GM23338 (cell line): ENCODE measurements around the gene AMTN. TPM values are rescaled to one million over a fixed set of nuclear protein-coding genes. Genes with fewer than 3 reads are reported as not detected.

Experiments
- ATAC-seq: fragments of 200-7000 bp; cut with Tn5 transposase; 3 replicates; pipeline ENCODE4 v1.9.1; 2020
- DNase-seq: peaks from one replicate; pipeline ENCODE4 v3.0.0-alpha.2; 2015; ENCODE audit warnings: low spot score
- H2AFZ ChIP-seq: fragments of 200-600 bp; sonication (generic); 2 replicates; pipeline ENCODE4 v1.8.0; 2016; ENCODE audit warnings: antibody characterized with exemption, mild to moderate bottlenecking, moderate library complexity
- H3F3A ChIP-seq: fragments of 200-600 bp; sonication (generic); replicated peaks from 2 replicates; pipeline ENCODE4 v1.8.0; 2017; ENCODE audit warnings: antibody characterized with exemption, mixed run types, low read depth
- H3K27ac ChIP-seq: fragments of 200-600 bp; sonication (generic); 2 replicates; pipeline ENCODE4 v1.6.1; 2016; ENCODE audit warnings: low read depth
- H3K27me3 ChIP-seq: fragments of 200-600 bp; sonication (generic); 2 replicates; pipeline ENCODE4 v1.8.0; 2016; ENCODE audit warnings: mild to moderate bottlenecking, mixed run types, moderate library complexity; ENCODE audit not compliant: insufficient read depth
- H3K36me3 ChIP-seq: fragments of 200-600 bp; sonication (generic); 2 replicates; pipeline ENCODE4 v1.8.0; 2016; ENCODE audit warnings: mild to moderate bottlenecking; ENCODE audit not compliant: insufficient read depth
- H3K4me1 ChIP-seq: fragments of 200-600 bp; sonication (generic); 2 replicates; pipeline ENCODE4 v1.8.0; 2016; ENCODE audit warnings: mild to moderate bottlenecking, moderate library complexity; ENCODE audit not compliant: insufficient read depth
- H3K4me2 ChIP-seq: fragments of 200-600 bp; sonication (generic); 2 replicates; pipeline ENCODE4 v1.7.1; 2017; ENCODE audit warnings: mixed run types
- H3K4me3 ChIP-seq: fragments of 200-600 bp; sonication (generic); 2 replicates; pipeline ENCODE4 v1.6.1; 2016; ENCODE audit warnings: mixed run types
- H3K79me2 ChIP-seq: fragments of 200-600 bp; sonication (generic); replicated peaks from 2 replicates; pipeline ENCODE4 v1.8.0; 2017; ENCODE audit warnings: mild to moderate bottlenecking; ENCODE audit not compliant: insufficient read depth
- H3K9me2 ChIP-seq: fragments of 200-600 bp; sonication (generic); 2 replicates; pipeline ENCODE4 v1.8.0; 2017; ENCODE audit not compliant: insufficient read depth
- H4K20me1 ChIP-seq: fragments of 200-600 bp; sonication (generic); replicated peaks from 2 replicates; pipeline ENCODE4 v1.8.0; 2017; ENCODE audit warnings: mild to moderate bottlenecking; ENCODE audit not compliant: insufficient read depth
- H3K27ac Mint-ChIP-seq: 2 replicates; pipeline ENCODE4 v1.8.0; 2020; ENCODE audit warnings: inconsistent platforms, mild to moderate bottlenecking, moderate library complexity, mixed read lengths
- H3K27me3 Mint-ChIP-seq: 3 replicates; pipeline ENCODE4 v1.8.0; 2022; ENCODE audit warnings: low read depth, mild to moderate bottlenecking, moderate library complexity, mixed read lengths, inconsistent platforms; ENCODE audit not compliant: insufficient read depth, poor library complexity
- H3K36me3 Mint-ChIP-seq: 3 replicates; pipeline ENCODE4 v1.8.0; 2021; ENCODE audit warnings: low read depth, mild to moderate bottlenecking, inconsistent platforms, moderate library complexity, mixed read lengths
- H3K4me1 Mint-ChIP-seq: 3 replicates; pipeline ENCODE4 v1.8.0; 2020; ENCODE audit warnings: mild to moderate bottlenecking, inconsistent platforms, mixed read lengths
- H3K4me3 Mint-ChIP-seq: 3 replicates; pipeline ENCODE4 v1.8.0; 2021; ENCODE audit warnings: moderate library complexity, mild to moderate bottlenecking, inconsistent platforms, mixed read lengths
- H3K9me3 Mint-ChIP-seq: 3 replicates; pipeline ENCODE4 v1.8.0; 2020; ENCODE audit warnings: moderate library complexity, mild to moderate bottlenecking, inconsistent platforms, mixed read lengths
- CREB1 ChIP-seq: fragments of 250-450 bp; sonication (Bioruptor Pico); IDR thresholded peaks from 2 replicates; pipeline ENCODE4 v1.5.0; 2020; ENCODE audit warnings: low read depth, mild to moderate bottlenecking, moderate library complexity
- EZH2phosphoT487 ChIP-seq: fragments of 200-600 bp; sonication (generic); IDR thresholded peaks from one replicate; pipeline ENCODE4 v1.8.1; 2018; ENCODE audit warnings: antibody characterized with exemption; ENCODE audit not compliant: unreplicated experiment
- JUNB ChIP-seq: IDR thresholded peaks from one replicate; pipeline ENCODE4 v1.6.1; 2016; ENCODE audit warnings: antibody characterized with exemption; ENCODE audit not compliant: unreplicated experiment
- POLR2AphosphoS5 ChIP-seq: IDR thresholded peaks from 2 replicates; pipeline ENCODE4 v1.6.1; 2016; ENCODE audit warnings: antibody characterized with exemption, low read depth
- STAT1 ChIP-seq: IDR thresholded peaks from one replicate; pipeline ENCODE4 v1.6.1; 2016; ENCODE audit warnings: antibody characterized with exemption; ENCODE audit not compliant: unreplicated experiment
- ZNF331 ChIP-seq: fragments of 250-450 bp; sonication (Bioruptor Pico); IDR thresholded peaks from 2 replicates; pipeline ENCODE4 v1.5.0; 2020; ENCODE audit warnings: low read depth, mild to moderate bottlenecking, moderate library complexity
- polyA plus RNA-seq: library from polyadenylated mRNA; unstranded; fragments of >200 nt; fragmentation: Nextera tagmentation; extraction: Ambion mirVana; gene quantifications from 2 replicates; pipeline ENCODE4 v1.2.1, GENCODE V29; 2016
- total RNA-seq: library from RNA; depleted of rRNA; stranded (reverse); fragments of >200 nt; shearing (Covaris generic); gene quantifications from 2 replicates; pipeline ENCODE4 v1.2.3, GENCODE V29; 2014
- TF ChIP-seq, protein P1 (sequence below): IDR thresholded peaks from 2 replicates; pipeline ENCODE4 v1.6.1; 2016; ENCODE audit warnings: antibody characterized with exemption
- TF ChIP-seq, protein P2 (sequence below), 2 experiments: fragments of 200-600 bp in 1 of 2; sonication (generic) in 1 of 2; conservative IDR thresholded peaks; 2 replicates each; pipeline versions ENCODE4 v1.5.1 to v1.6.1; 2016 to 2017; ENCODE audit warnings: antibody characterized with exemption in 2 of 2, low read depth in 2 of 2, mild to moderate bottlenecking in 2 of 2, moderate library complexity in 1 of 2
- TF ChIP-seq, protein P3 (sequence below): IDR thresholded peaks from one replicate; pipeline ENCODE4 v1.6.1; 2018; ENCODE audit warnings: antibody characterized with exemption; ENCODE audit not compliant: unreplicated experiment
- TF ChIP-seq, protein P4 (sequence below): fragments of 250-450 bp; sonication (Bioruptor Pico); IDR thresholded peaks from 2 replicates; pipeline ENCODE4 v1.5.0; 2020; ENCODE audit warnings: mild to moderate bottlenecking, moderate library complexity

The AMTN gene
- total and polyA plus RNA-seq, 2 experiments from 2014 or later = not detected

GRCh38 chr4:70571772-70572171 lies 53.4 kb downstream of the AMTN start:
- no peak for DNase-seq
- ATAC-seq = no peak

More at GRCh38 chr4:70571772-70572171, 53.4 kb downstream of the AMTN start:
- no peaks in the 10 kb centered on the region for H3K79me2 ChIP-seq
- no peaks in the 10 kb centered on the region for H3F3A ChIP-seq
- no peaks in the 10 kb centered on the region for H3K27me3 ChIP-seq
- no peak overlapping the region for H3K27ac ChIP-seq
- H3K4me1 ChIP-seq = no peaks in the 10 kb centered on the region
- no peaks in the 10 kb centered on the region for H4K20me1 ChIP-seq
- H2AFZ ChIP-seq = no peak overlapping the region
- TF ChIP-seq, protein P1, sequence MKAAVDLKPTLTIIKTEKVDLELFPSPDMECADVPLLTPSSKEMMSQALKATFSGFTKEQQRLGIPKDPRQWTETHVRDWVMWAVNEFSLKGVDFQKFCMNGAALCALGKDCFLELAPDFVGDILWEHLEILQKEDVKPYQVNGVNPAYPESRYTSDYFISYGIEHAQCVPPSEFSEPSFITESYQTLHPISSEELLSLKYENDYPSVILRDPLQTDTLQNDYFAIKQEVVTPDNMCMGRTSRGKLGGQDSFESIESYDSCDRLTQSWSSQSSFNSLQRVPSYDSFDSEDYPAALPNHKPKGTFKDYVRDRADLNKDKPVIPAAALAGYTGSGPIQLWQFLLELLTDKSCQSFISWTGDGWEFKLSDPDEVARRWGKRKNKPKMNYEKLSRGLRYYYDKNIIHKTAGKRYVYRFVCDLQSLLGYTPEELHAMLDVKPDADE = no peak
- no peak for TF ChIP-seq CREB1 (CRISPR knock-in tag)
- TF ChIP-seq, protein P2, sequence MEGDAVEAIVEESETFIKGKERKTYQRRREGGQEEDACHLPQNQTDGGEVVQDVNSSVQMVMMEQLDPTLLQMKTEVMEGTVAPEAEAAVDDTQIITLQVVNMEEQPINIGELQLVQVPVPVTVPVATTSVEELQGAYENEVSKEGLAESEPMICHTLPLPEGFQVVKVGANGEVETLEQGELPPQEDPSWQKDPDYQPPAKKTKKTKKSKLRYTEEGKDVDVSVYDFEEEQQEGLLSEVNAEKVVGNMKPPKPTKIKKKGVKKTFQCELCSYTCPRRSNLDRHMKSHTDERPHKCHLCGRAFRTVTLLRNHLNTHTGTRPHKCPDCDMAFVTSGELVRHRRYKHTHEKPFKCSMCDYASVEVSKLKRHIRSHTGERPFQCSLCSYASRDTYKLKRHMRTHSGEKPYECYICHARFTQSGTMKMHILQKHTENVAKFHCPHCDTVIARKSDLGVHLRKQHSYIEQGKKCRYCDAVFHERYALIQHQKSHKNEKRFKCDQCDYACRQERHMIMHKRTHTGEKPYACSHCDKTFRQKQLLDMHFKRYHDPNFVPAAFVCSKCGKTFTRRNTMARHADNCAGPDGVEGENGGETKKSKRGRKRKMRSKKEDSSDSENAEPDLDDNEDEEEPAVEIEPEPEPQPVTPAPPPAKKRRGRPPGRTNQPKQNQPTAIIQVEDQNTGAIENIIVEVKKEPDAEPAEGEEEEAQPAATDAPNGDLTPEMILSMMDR (conservative IDR thresholded peaks at IDR 0.05; ENCODE audit: low read depth in 2 of 2) = no peak
- no peak for TF ChIP-seq STAT1
- no peak for TF ChIP-seq EZH2phosphoT487
- TF ChIP-seq ZNF331 (CRISPR knock-in tag) = no peak
- TF ChIP-seq POLR2AphosphoS5 = no peak
- TF ChIP-seq, protein P3, sequence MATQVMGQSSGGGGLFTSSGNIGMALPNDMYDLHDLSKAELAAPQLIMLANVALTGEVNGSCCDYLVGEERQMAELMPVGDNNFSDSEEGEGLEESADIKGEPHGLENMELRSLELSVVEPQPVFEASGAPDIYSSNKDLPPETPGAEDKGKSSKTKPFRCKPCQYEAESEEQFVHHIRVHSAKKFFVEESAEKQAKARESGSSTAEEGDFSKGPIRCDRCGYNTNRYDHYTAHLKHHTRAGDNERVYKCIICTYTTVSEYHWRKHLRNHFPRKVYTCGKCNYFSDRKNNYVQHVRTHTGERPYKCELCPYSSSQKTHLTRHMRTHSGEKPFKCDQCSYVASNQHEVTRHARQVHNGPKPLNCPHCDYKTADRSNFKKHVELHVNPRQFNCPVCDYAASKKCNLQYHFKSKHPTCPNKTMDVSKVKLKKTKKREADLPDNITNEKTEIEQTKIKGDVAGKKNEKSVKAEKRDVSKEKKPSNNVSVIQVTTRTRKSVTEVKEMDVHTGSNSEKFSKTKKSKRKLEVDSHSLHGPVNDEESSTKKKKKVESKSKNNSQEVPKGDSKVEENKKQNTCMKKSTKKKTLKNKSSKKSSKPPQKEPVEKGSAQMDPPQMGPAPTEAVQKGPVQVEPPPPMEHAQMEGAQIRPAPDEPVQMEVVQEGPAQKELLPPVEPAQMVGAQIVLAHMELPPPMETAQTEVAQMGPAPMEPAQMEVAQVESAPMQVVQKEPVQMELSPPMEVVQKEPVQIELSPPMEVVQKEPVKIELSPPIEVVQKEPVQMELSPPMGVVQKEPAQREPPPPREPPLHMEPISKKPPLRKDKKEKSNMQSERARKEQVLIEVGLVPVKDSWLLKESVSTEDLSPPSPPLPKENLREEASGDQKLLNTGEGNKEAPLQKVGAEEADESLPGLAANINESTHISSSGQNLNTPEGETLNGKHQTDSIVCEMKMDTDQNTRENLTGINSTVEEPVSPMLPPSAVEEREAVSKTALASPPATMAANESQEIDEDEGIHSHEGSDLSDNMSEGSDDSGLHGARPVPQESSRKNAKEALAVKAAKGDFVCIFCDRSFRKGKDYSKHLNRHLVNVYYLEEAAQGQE = no peak
- TF ChIP-seq, protein P4, sequence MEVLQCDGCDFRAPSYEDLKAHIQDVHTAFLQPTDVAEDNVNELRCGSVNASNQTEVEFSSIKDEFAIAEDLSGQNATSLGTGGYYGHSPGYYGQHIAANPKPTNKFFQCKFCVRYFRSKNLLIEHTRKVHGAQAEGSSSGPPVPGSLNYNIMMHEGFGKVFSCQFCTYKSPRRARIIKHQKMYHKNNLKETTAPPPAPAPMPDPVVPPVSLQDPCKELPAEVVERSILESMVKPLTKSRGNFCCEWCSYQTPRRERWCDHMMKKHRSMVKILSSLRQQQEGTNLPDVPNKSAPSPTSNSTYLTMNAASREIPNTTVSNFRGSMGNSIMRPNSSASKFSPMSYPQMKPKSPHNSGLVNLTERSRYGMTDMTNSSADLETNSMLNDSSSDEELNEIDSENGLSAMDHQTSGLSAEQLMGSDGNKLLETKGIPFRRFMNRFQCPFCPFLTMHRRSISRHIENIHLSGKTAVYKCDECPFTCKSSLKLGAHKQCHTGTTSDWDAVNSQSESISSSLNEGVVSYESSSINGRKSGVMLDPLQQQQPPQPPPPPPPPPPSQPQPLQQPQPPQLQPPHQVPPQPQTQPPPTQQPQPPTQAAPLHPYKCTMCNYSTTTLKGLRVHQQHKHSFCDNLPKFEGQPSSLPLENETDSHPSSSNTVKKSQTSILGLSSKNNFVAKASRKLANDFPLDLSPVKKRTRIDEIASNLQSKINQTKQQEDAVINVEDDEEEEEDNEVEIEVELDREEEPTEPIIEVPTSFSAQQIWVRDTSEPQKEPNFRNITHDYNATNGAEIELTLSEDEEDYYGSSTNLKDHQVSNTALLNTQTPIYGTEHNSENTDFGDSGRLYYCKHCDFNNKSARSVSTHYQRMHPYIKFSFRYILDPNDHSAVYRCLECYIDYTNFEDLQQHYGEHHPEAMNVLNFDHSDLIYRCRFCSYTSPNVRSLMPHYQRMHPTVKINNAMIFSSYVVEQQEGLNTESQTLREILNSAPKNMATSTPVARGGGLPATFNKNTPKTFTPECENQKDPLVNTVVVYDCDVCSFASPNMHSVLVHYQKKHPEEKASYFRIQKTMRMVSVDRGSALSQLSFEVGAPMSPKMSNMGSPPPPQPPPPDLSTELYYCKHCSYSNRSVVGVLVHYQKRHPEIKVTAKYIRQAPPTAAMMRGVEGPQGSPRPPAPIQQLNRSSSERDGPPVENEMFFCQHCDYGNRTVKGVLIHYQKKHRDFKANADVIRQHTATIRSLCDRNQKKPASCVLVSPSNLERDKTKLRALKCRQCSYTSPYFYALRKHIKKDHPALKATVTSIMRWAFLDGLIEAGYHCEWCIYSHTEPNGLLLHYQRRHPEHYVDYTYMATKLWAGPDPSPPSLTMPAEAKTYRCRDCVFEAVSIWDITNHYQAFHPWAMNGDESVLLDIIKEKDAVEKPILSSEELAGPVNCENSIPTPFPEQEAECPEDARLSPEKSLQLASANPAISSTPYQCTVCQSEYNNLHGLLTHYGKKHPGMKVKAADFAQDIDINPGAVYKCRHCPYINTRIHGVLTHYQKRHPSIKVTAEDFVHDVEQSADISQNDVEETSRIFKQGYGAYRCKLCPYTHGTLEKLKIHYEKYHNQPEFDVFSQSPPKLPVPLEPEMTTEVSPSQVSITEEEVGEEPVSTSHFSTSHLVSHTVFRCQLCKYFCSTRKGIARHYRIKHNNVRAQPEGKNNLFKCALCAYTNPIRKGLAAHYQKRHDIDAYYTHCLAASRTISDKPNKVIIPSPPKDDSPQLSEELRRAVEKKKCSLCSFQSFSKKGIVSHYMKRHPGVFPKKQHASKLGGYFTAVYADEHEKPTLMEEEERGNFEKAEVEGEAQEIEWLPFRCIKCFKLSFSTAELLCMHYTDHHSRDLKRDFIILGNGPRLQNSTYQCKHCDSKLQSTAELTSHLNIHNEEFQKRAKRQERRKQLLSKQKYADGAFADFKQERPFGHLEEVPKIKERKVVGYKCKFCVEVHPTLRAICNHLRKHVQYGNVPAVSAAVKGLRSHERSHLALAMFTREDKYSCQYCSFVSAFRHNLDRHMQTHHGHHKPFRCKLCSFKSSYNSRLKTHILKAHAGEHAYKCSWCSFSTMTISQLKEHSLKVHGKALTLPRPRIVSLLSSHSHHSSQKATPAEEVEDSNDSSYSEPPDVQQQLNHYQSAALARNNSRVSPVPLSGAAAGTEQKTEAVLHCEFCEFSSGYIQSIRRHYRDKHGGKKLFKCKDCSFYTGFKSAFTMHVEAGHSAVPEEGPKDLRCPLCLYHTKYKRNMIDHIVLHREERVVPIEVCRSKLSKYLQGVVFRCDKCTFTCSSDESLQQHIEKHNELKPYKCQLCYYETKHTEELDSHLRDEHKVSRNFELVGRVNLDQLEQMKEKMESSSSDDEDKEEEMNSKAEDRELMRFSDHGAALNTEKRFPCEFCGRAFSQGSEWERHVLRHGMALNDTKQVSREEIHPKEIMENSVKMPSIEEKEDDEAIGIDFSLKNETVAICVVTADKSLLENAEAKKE (CRISPR knock-in tag) = no peak
- TF ChIP-seq JUNB = no peak
- H3K27me3 Mint-ChIP-seq = peaks cover 2% of the 10 kb centered on the region
- no peaks in the 10 kb centered on the region; the same call in 1 of the 2 replicates for H3K36me3 ChIP-seq
- no peaks in the 10 kb centered on the region for H3K4me1 Mint-ChIP-seq
- H3K4me3 ChIP-seq = no peak overlapping the region
- no peak overlapping the region for H3K4me2 ChIP-seq
- peaks cover 11% of the 10 kb centered on the region for H3K9me3 Mint-ChIP-seq
- H3K27ac Mint-ChIP-seq = no peak overlapping the region
- H3K9me2 ChIP-seq = peaks cover 4% of the 10 kb centered on the region; the same call in 1 of the 2 replicates
- H3K36me3 Mint-ChIP-seq = no peaks in the 10 kb centered on the region
- no peak overlapping the region for H3K4me3 Mint-ChIP-seq
